ENCODE measurements around the gene NXPH4. TPM values are rescaled to one million over a fixed set of nuclear protein-coding genes. Genes with fewer than 3 reads are reported as not detected.

The NXPH4 gene
- total RNA-seq, 2 donors from 2014 or later, result 0.81 TPM; not detected in 1

GRCh38 chr12:57202321-57202720, 14.3 kb upstream of the NXPH4 start:
- TF ChIP-seq CTCF (IDR thresholded peaks at IDR 0.05), result no peak
- H3K27me3 ChIP-seq (replicated peaks; ENCODE audit: insufficient read depth), result no peaks in the 10 kb centered on the region
- no peak for ATAC-seq (ENCODE audit: insufficient number of reproducible peaks, low FRiP score, low read depth)

GRCh38 chr12:57203201-57203600, 13.4 kb upstream of the NXPH4 start:
- ATAC-seq (ENCODE audit: insufficient number of reproducible peaks, low FRiP score, low read depth), result no peak
- DNase-seq (ENCODE audit: low spot score), result no peak
- H3K4me1 ChIP-seq (ENCODE audit: control insufficient read depth in 1 of 2, low read depth in 2 of 2), result peaks cover 0 to 3% of the 10 kb centered on the region in 2 donors
- TF ChIP-seq CTCF (IDR thresholded peaks at IDR 0.05), result no peak
- no peaks in the 10 kb centered on the region for H3K27me3 ChIP-seq (replicated peaks; ENCODE audit: insufficient read depth)
- H3K4me3 ChIP-seq, result no peak overlapping the region
- H3K9me3 ChIP-seq, result no peaks in the 10 kb centered on the region
- no peak overlapping the region for H3K27ac ChIP-seq
- H3K36me3 ChIP-seq, result peaks cover 95% of the 10 kb centered on the region

More at GRCh38 chr12:57202321-57202720, 14.3 kb upstream of the NXPH4 start:
- Histone ChIP-seq H3K4me1 (ENCODE audit: control insufficient read depth in 1 of 2, low read depth in 2 of 2) (no peaks in the 10 kb centered on the region), H3K27ac (no peak overlapping the region), H3K36me3 (peaks cover 95% of the 10 kb centered on the region), H3K9me3 (no peaks in the 10 kb centered on the region), H3K4me3 (no peak overlapping the region)
- no peak for DNase-seq (ENCODE audit: low spot score)

GRCh38 chr12:57203791-57204190, 12.8 kb upstream of the NXPH4 start:
- ATAC-seq (ENCODE audit: insufficient number of reproducible peaks, low FRiP score, low read depth) (no peak), DNase-seq (ENCODE audit: low spot score) (no peak)
- Histone ChIP-seq H3K4me3 (no peak overlapping the region), H3K27me3 (replicated peaks; ENCODE audit: insufficient read depth) (no peaks in the 10 kb centered on the region), H3K27ac (no peak overlapping the region), H3K9me3 (no peaks in the 10 kb centered on the region), H3K4me1 (ENCODE audit: control insufficient read depth in 1 of 2, low read depth in 2 of 2) (peaks cover 0 to 9% of the 10 kb centered on the region in 2 donors), H3K36me3 (peaks cover 95% of the 10 kb centered on the region)
- TF ChIP-seq CTCF (IDR thresholded peaks at IDR 0.05), result no peak

- DNase-seq (ENCODE audit: low spot score) (no peak), ATAC-seq (ENCODE audit: insufficient number of reproducible peaks, low FRiP score, low read depth) (no peak)
- Histone ChIP-seq H3K36me3 (peaks cover 95% of the 10 kb centered on the region), H3K4me3 (no peak overlapping the region), H3K9me3 (no peaks in the 10 kb centered on the region), H3K27ac (no peak overlapping the region), H3K4me1 (ENCODE audit: control insufficient read depth in 1 of 2, low read depth in 2 of 2) (peaks cover 0 to 10% of the 10 kb centered on the region in 2 donors), H3K27me3 (replicated peaks; ENCODE audit: insufficient read depth) (no peaks in the 10 kb centered on the region)
- TF ChIP-seq CTCF (IDR thresholded peaks at IDR 0.05), result no peak
Observed at GRCh38 chr12:57204454-57204853, 12.1 kb upstream of the NXPH4 start.

- DNase-seq (ENCODE audit: low spot score), result no peak
- Histone ChIP-seq H3K27me3 (replicated peaks; ENCODE audit: insufficient read depth) (no peaks in the 10 kb centered on the region), H3K36me3 (peaks cover 95% of the 10 kb centered on the region), H3K4me3 (no peak overlapping the region), H3K9me3 (no peaks in the 10 kb centered on the region), H3K27ac (no peak overlapping the region), H3K4me1 (ENCODE audit: control insufficient read depth in 1 of 2, low read depth in 2 of 2) (peaks cover 0 to 10% of the 10 kb centered on the region in 2 donors)
- TF ChIP-seq CTCF (IDR thresholded peaks at IDR 0.05), result no peak
- ATAC-seq (ENCODE audit: insufficient number of reproducible peaks, low FRiP score, low read depth), result no peak
Observed at GRCh38 chr12:57205186-57205585, 11.4 kb upstream of the NXPH4 start.
